Activated CD4-positive, alpha-beta T cell treated with anti-CD3 and anti-CD28 coated beads, Interleukin-2, amount 50 U/mL, for 16 hours (primary cell): Measurements from ENCODE around the gene SLC25A42.

Source experiments
- DNase-seq: peaks from one replicate; pipeline ENCODE4 v3.0.0-alpha.2; 2020

SLC25A42 gene

GRCh38 chr19:19051478-19052213 lies 12.1 kb upstream of the SLC25A42 start:
- no peak for DNase-seq

- DNase-seq: no peak
These were observed 10.9 kb upstream of the SLC25A42 start for GRCh38 chr19:19052921-19053320.

GRCh38 chr19:19053508-19054314 lies 10.1 kb upstream of the SLC25A42 start:
- DNase-seq: peak; percentile 26

GRCh38 chr19:19054315-19054938 lies 9.4 kb upstream of the SLC25A42 start:
- DNase-seq: no peak

- no peak for DNase-seq
These were observed 8.8 kb upstream of the SLC25A42 start for GRCh38 chr19:19054939-19055440.

- no peak for DNase-seq
These were observed 8.1 kb upstream of the SLC25A42 start for GRCh38 chr19:19055701-19056100.

GRCh38 chr19:19056636-19057275 lies 7.0 kb upstream of the SLC25A42 start:
- DNase-seq: no peak

GRCh38 chr19:19057317-19057716 lies 6.5 kb upstream of the SLC25A42 start:
- DNase-seq: no peak

GRCh38 chr19:19057720-19058119 lies 6.1 kb upstream of the SLC25A42 start:
- DNase-seq: no peak

GRCh38 chr19:19059018-19059836 lies 4.6 kb upstream of the SLC25A42 start:
- no peak for DNase-seq

- DNase-seq: no peak
These were observed 3.8 kb upstream of the SLC25A42 start for GRCh38 chr19:19059837-19060611.

GRCh38 chr19:19061506-19061905 lies 2.3 kb upstream of the SLC25A42 start:
- DNase-seq: no peak

- peak; percentile 20 for DNase-seq
These were observed 1.2 kb upstream of the SLC25A42 start for GRCh38 chr19:19062454-19063182.

GRCh38 chr19:19064098-19064722 lies 416 bp downstream of the SLC25A42 start:
- DNase-seq: no peak

GRCh38 chr19:19064811-19065745 lies 1.3 kb downstream of the SLC25A42 start:
- DNase-seq: peak; percentile 18

GRCh38 chr19:19067276-19068072 lies 3.7 kb downstream of the SLC25A42 start:
- no peak for DNase-seq

- no peak for DNase-seq
These were observed 5.2 kb downstream of the SLC25A42 start for GRCh38 chr19:19068659-19069654.
